ENCODE results near the gene PPFIA3.

DNA sequence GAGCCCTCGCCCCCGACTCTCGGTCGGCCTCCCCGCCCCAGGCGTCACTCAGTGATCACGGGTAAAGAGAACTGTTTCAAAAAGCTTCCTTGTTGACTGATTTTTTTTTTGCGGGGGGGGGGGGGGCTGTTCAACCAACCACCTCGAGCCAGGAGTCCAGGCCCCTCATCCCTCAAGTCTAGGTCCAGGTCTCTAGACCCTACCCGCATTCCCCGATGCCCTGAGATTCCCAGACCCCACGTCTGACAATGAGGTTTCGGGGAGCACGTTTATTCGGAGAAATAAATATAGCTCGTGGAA, 31.6 kb downstream of the PPFIA3 start:
- TF ChIP-seq, protein P1, sequence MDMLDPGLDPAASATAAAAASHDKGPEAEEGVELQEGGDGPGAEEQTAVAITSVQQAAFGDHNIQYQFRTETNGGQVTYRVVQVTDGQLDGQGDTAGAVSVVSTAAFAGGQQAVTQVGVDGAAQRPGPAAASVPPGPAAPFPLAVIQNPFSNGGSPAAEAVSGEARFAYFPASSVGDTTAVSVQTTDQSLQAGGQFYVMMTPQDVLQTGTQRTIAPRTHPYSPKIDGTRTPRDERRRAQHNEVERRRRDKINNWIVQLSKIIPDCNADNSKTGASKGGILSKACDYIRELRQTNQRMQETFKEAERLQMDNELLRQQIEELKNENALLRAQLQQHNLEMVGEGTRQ (IDR thresholded peaks at IDR 0.05; ENCODE audit: low read depth, low read length) = no peak
- TF ChIP-seq SMC3 (IDR thresholded peaks at IDR 0.05; ENCODE audit: low read depth, low read length) = no peak
- no peak for TF ChIP-seq CTCF (conservative IDR thresholded peaks at IDR 0.05; ENCODE audit: low read depth, low read length)
- TF ChIP-seq CHD1 (IDR thresholded peaks at IDR 0.05; ENCODE audit: low read depth, low read length) = no peak
- no peak for TF ChIP-seq POLR2A (IDR thresholded peaks at IDR 0.05; ENCODE audit: low read depth, low read length)
- no peak for TF ChIP-seq ELK1 (IDR thresholded peaks at IDR 0.05; ENCODE audit: borderline replicate concordance, low read depth, low read length)
- no peak for TF ChIP-seq MAFK (IDR thresholded peaks at IDR 0.05; ENCODE audit: low read depth, low read length)
- no peak for TF ChIP-seq RFX5 (IDR thresholded peaks at IDR 0.05; ENCODE audit: low read depth, low read length)
- no peak for TF ChIP-seq FOS (IDR thresholded peaks at IDR 0.05; ENCODE audit: low read depth, low read length)
